Gastrocnemius medialis (tissue), 4 donors: ENCODE measurements around the gene TUSC2. TPM values are rescaled to one million over a fixed set of nuclear protein-coding genes. Genes with fewer than 3 reads are reported as not detected.
A peak's percentile ranks its signal among the peaks of the same experiment; 100 is the strongest.

Experiments used
- ATAC-seq, 2 donors: fragments of 150-250 bp; one replicate each; pipeline ENCODE4 v1.9.1; 2016
- DNase-seq, 2 donors: peaks; one replicate each; pipeline ENCODE4 v3.0.0-alpha.2; 2019
- H3K27ac ChIP-seq, 4 donors: fragments of 200-600 bp; sonication (generic); 1 replicate in 1 of 4; 2 replicates in 3 of 4; pipeline ENCODE4 v1.5.1; 2016 to 2018; ENCODE audit warnings: mild to moderate bottlenecking in 2 of 4, moderate library complexity in 1 of 4
- H3K27me3 ChIP-seq, 3 donors: fragments of 200-600 bp; sonication (generic) in 2 of 3; 1 replicate in 1 of 3; 2 replicates in 2 of 3; pipeline versions ENCODE4 v1.5.1 to v1.6.0; 2016 to 2019; ENCODE audit warnings: mild to moderate bottlenecking in 1 of 3, moderate library complexity in 1 of 3
- H3K36me3 ChIP-seq, 2 donors: fragments of 200-600 bp; sonication (generic) in 1 of 2; one replicate each; pipeline ENCODE4 v1.5.1; 2017 to 2018
- H3K4me1 ChIP-seq, 2 donors: fragments of 200-600 bp; sonication (generic) in 1 of 2; one replicate each; pipeline ENCODE4 v1.5.1; 2016 to 2017; ENCODE audit warnings: mild to moderate bottlenecking in 2 of 2
- H3K4me3 ChIP-seq, 4 donors: fragments of 200-600 bp; sonication (generic) in 3 of 4; 1 replicate in 1 of 4; 2 replicates in 3 of 4; pipeline ENCODE4 v1.5.1; 2016 to 2019; ENCODE audit warnings: mild to moderate bottlenecking in 2 of 4
- H3K9me3 ChIP-seq, 3 donors: fragments of 200-600 bp; sonication (generic) in 2 of 3; 1 replicate in 1 of 3; 2 replicates in 2 of 3; pipeline ENCODE4 v1.5.1; 2016 to 2019
- POLR2A ChIP-seq, 2 donors: fragments of 450-650 bp; IDR thresholded peaks; one replicate each; pipeline ENCODE4 v1.6.1; 2017; ENCODE audit warnings: antibody characterized with exemption in 2 of 2, mild to moderate bottlenecking in 2 of 2, moderate library complexity in 2 of 2
- in situ Hi-C, 4 donors: fragments of 200-750 bp; cut with MboI; loops; one replicate each; pipeline versions ENCODE4 v1.15.0 to v1.8.0; 2017; ENCODE audit warnings: low sequenced_read_pairs in 4 of 4
- intact Hi-C: fragments of 100-400 bp; cut with DNase I; formaldehyde crosslinking; loops from one replicate; pipeline ENCODE4 v1.15.1; 2023; ENCODE audit warnings: low total_unique reads
- total RNA-seq, 4 donors: library from RNA; depleted of rRNA; stranded (reverse); fragments of >200 nt; gene quantifications; one replicate each; pipeline versions ENCODE4 v1.1.0 to v1.2.3, GENCODE V29; 2016
- TF ChIP-seq, protein P1 (sequence below), 5 experiments: fragments of 450-650 bp in 3 of 5; fragments of 200-600 bp in 2 of 5; sonication (generic) in 2 of 5; IDR thresholded peaks in 4 of 5; conservative IDR thresholded peaks in 1 of 5; 1 replicate in 4 of 5; 2 replicates in 1 of 5; pipeline ENCODE4 v1.5.1; 2016 to 2019; ENCODE audit warnings: antibody characterized with exemption in 5 of 5, mild to moderate bottlenecking in 3 of 5, moderate library complexity in 3 of 5

The TUSC2 gene
- total RNA-seq, 4 donors from 2014 or later = 38.5 to 72.7 (median 51.5) TPM

DNA sequence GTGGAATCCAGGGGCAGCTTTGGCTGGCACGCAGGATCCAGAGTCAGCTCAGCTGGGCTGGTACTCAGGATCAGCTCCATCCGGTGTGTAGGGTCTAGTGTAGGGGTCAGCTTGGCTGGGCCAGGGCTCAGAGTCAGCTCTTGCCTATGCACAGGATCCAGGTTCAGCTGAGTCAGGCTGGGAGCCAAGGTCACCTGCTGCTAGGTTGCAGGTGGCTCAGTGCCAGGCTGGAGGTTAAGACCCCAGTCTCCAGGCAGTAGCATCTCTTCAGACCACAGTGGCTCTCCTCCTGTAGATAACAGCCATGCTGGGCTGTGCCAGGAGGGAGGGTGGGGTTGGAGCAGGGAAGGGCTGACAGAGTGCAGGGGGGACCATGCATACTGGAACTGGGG is 30.6 kb downstream of the TUSC2 start:
- no peak for ATAC-seq

DNA sequence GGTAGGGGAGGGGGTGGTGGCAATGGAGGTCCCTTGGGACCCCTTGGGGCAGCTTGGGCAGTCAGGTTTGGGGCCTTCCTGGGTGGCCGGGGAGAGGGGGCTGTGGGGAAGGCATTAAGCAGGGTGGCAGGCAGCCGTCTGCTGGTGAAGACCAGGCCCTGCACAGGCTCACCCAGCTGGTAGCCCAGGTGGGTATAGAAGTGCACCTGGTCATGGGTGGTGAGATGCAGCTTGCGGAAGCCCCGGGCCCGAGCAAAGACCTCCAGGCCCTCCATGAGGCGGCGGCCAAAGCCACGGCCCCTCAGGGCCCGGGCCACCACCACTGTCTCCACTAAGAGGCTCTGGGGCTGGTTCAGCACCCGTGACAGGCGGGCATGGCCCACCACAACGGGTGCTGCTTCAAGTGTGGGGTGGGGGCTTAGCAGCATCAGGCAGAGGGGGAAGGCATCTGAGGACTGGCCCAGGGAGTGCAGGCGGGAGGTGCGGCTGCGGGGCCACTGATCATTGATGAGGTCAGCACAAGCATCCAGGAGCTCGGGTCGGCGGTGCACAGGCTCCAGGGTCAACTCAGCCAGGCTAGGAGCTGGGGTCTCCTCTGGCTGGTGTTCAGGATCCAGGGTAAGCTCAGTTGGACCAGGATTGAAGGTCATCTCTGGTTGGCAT is 31.2 kb downstream of the TUSC2 start:
- no peak for TF ChIP-seq POLR2A (IDR thresholded peaks at IDR 0.05)
- TF ChIP-seq, protein P1, sequence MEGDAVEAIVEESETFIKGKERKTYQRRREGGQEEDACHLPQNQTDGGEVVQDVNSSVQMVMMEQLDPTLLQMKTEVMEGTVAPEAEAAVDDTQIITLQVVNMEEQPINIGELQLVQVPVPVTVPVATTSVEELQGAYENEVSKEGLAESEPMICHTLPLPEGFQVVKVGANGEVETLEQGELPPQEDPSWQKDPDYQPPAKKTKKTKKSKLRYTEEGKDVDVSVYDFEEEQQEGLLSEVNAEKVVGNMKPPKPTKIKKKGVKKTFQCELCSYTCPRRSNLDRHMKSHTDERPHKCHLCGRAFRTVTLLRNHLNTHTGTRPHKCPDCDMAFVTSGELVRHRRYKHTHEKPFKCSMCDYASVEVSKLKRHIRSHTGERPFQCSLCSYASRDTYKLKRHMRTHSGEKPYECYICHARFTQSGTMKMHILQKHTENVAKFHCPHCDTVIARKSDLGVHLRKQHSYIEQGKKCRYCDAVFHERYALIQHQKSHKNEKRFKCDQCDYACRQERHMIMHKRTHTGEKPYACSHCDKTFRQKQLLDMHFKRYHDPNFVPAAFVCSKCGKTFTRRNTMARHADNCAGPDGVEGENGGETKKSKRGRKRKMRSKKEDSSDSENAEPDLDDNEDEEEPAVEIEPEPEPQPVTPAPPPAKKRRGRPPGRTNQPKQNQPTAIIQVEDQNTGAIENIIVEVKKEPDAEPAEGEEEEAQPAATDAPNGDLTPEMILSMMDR (IDR thresholded peaks at IDR 0.05 in 4 of 5, conservative IDR thresholded peaks at IDR 0.05 in 1 of 5) = no peak
- H3K9me3 ChIP-seq = no peaks in the 10 kb centered on the region
- intact Hi-C loops (no loop called here), in situ Hi-C loops (loop anchor here in 1 of 4 donors (25.0 kb wide), 1 partner anchor 360 kb away; the partner anchor contains the start of genes MON1A and RBM6)
- H3K4me3 ChIP-seq = no peak overlapping the region
- no peak overlapping the region for H3K27ac ChIP-seq
- no peak for DNase-seq
- H3K27me3 ChIP-seq = no peaks in the 10 kb centered on the region
- peaks cover 34 to 40% of the 10 kb centered on the region in 2 donors for H3K4me1 ChIP-seq
- no peak for ATAC-seq
- H3K36me3 ChIP-seq = peaks cover 0 to 5% of the 10 kb centered on the region in 2 donors

More for the DNA sequence above, 30.6 kb downstream of the TUSC2 start:
- intact Hi-C loops = no loop called here
- TF ChIP-seq POLR2A (IDR thresholded peaks at IDR 0.05) = no peak
- TF ChIP-seq, protein P1 (IDR thresholded peaks at IDR 0.05 in 4 of 5, conservative IDR thresholded peaks at IDR 0.05 in 1 of 5) = no peak
- peaks cover 34 to 46% of the 10 kb centered on the region in 2 donors for H3K4me1 ChIP-seq
- in situ Hi-C loops = loop anchor here in 1 of 4 donors (25.0 kb wide), 1 partner anchor 360 kb away; the partner anchor contains the start of genes MON1A and RBM6
- H3K27me3 ChIP-seq = no peaks in the 10 kb centered on the region
- no peak overlapping the region for H3K27ac ChIP-seq
- H3K4me3 ChIP-seq = no peak overlapping the region
- peaks cover 0 to 5% of the 10 kb centered on the region in 2 donors for H3K36me3 ChIP-seq
- H3K9me3 ChIP-seq = no peaks in the 10 kb centered on the region
- no peak for DNase-seq

DNA sequence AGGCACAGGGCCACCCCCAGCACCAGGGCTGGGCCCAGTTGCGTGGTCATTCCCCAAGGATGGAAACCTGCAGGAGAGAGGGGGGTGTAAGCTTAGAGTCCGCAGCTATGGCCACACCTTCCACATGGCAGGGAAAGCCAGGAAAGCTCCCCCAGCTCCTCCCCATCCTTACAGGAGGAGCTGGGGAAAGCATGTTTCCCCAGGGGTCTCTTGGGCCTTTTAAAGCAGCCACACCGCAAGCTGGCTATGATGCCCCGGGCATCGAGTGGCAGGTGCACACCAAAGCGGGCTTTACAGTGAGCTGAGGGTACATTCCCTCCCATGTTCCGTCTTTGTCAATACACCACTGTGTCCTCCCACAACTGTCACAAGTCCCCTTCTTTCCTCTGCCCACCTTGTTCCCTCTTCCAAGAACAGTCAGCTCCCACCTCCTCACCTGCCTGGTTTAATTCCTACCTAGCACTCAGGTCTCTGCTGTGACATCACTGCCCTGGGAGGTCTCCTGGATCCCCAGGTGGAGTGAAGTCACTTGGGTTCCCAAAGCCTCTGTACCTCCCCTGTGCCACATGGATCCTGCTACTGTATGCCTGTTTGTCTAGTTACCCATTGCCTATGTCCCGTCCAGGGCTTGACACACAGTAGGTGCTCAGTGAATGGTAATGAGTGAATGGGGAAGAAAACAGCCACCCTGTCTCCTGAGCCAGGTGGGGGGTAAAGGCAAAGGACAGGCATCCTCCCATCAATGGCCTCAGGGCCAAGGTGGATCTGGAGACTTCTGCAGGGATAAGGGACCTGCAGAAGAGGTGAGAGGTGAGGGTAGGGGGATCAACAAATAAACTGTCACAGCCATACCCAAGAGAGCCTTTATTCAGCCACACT is 32.2 kb downstream of the TUSC2 start:
- Histone ChIP-seq H3K27me3 (no peaks in the 10 kb centered on the region), H3K36me3 (peaks cover 0 to 5% of the 10 kb centered on the region in 2 donors), H3K27ac (no peak overlapping the region), H3K4me1 (peaks cover 36 to 42% of the 10 kb centered on the region in 2 donors), H3K9me3 (no peaks in the 10 kb centered on the region), H3K4me3 (no peak overlapping the region)
- in situ Hi-C loops (loop anchor here in 1 of 4 donors (25.0 kb wide), 1 partner anchor 358 kb away; the partner anchor contains the start of genes MON1A and RBM6), intact Hi-C loops (no loop called here)
- ATAC-seq (no peak), DNase-seq (no peak)
- no peak for TF ChIP-seq POLR2A (IDR thresholded peaks at IDR 0.05)

DNA sequence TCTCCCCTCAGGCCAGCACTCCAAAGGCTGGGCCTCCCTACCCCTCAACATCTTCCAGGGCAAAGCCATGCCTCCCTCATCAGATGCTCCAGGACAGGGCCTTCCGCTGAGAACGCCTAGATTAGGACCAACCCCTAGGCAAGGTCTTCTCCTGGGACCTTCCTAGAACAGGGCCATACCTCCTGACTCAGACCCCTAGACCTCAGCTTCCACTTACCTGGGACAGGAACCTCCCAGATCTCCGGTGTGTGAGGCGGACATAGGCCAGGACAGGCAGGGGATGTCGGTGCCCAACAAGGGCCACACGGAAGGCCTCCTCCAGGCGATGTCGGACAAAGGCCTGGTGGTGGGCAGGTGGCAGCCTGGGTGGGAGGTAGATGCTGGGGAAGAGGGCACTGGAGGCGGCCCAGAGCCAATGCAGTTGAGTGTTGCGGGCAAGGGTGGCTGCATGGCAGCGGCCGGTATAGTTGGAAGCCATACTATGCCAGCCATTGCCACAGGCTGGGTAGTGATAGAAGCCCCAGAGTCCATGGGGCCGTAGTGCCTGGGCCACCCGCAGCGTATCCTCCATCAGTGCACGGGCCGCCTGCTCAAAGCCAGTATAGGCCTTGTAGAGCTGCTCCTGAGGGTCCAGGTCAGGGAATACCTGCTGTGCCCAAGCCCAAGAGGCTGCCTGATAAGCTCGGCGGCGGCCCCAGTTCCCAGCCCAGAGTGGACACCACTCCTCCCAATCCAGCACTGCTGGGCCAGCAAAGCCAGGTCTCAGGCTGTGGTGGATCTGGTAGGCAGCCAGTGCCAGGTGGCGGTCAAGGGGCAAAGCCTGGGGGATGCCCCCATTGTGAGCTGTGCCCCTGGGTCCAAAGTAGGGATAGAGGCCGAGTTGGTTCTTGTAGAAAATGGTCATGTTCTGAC is 33.3 kb downstream of the TUSC2 start:
- no peak for ATAC-seq
- H3K27ac ChIP-seq = peak overlapping the region in 1 of 4 donors; percentile 97
- no peak for DNase-seq
- no peaks in the 10 kb centered on the region for H3K27me3 ChIP-seq
- in situ Hi-C loops = loop anchor here in 1 of 4 donors (25.0 kb wide), 1 partner anchor 357 kb away; the partner anchor contains the start of genes MON1A and RBM6
- no peaks in the 10 kb centered on the region for H3K9me3 ChIP-seq
- H3K4me1 ChIP-seq = peaks cover 28 to 36% of the 10 kb centered on the region in 2 donors
- H3K4me3 ChIP-seq = no peak overlapping the region
- H3K36me3 ChIP-seq = peaks cover 0 to 15% of the 10 kb centered on the region in 2 donors
- intact Hi-C loops = no loop called here
- TF ChIP-seq POLR2A (IDR thresholded peaks at IDR 0.05) = no peak
- TF ChIP-seq, protein P1 (IDR thresholded peaks at IDR 0.05 in 4 of 5, conservative IDR thresholded peaks at IDR 0.05 in 1 of 5) = no peak
